Lung (tissue), 12 donors: ENCODE results near the gene INCA1. TPM values are rescaled to one million over a fixed set of nuclear protein-coding genes. Genes with fewer than 3 reads are reported as not detected.

Experiments used
- ATAC-seq: fragments of 200-7000 bp; cut with Tn5 transposase; one replicate; pipeline ENCODE4 v1.9.1; 2020; ENCODE audit warnings: moderate number of reproducible peaks; ENCODE audit not compliant: insufficient read depth, low FRiP score
- DNase-seq, 3 donors: peaks; one replicate each; pipeline ENCODE4 v3.0.0-alpha.2; 2013 to 2017
- H3K27ac ChIP-seq, 2 donors: one replicate each; pipeline ENCODE4 v1.5.1; 2013; ENCODE audit warnings: mild to moderate bottlenecking in 2 of 2, moderate library complexity in 2 of 2, control low read depth in 1 of 2, inconsistent platforms in 1 of 2, low read depth in 1 of 2, low read length in 1 of 2
- H3K27me3 ChIP-seq, 3 donors: one replicate each; pipeline ENCODE4 v1.5.1; 2013; ENCODE audit warnings: low read length in 2 of 3; ENCODE audit not compliant: control insufficient read depth in 3 of 3, insufficient read depth in 3 of 3
- H3K36me3 ChIP-seq, 4 donors: one replicate each; pipeline ENCODE4 v1.5.1; 2013; ENCODE audit warnings: low read length in 4 of 4, mild to moderate bottlenecking in 1 of 4, moderate library complexity in 1 of 4; ENCODE audit not compliant: control insufficient read depth in 4 of 4, insufficient read depth in 4 of 4
- H3K4me1 ChIP-seq, 5 donors: one replicate each; pipeline ENCODE4 v1.5.1; 2013; ENCODE audit warnings: low read length in 5 of 5, mild to moderate bottlenecking in 2 of 5, moderate library complexity in 1 of 5; ENCODE audit not compliant: control insufficient read depth in 5 of 5, insufficient read depth in 5 of 5
- H3K4me3 ChIP-seq: one replicate; pipeline ENCODE4 v1.5.1; 2013; ENCODE audit warnings: mild to moderate bottlenecking, control low read depth, moderate library complexity
- H3K9ac ChIP-seq, 2 donors: one replicate each; pipeline ENCODE4 v1.5.1; 2013; ENCODE audit warnings: low read length in 2 of 2, control low read depth in 1 of 2; ENCODE audit not compliant: insufficient read depth in 1 of 2
- H3K9me3 ChIP-seq, 4 donors: one replicate each; pipeline ENCODE4 v1.5.1; 2013; ENCODE audit warnings: low read length in 3 of 4, mild to moderate bottlenecking in 1 of 4, moderate library complexity in 1 of 4; ENCODE audit not compliant: control insufficient read depth in 4 of 4, insufficient read depth in 3 of 4
- CTCF ChIP-seq: IDR thresholded peaks from 2 replicates; pipeline ENCODE4 v1.5.1; 2012; ENCODE audit warnings: mild to moderate bottlenecking; ENCODE audit errors: control extremely low read depth, extremely low read depth
- WGBS, 2 donors: extraction: QIAGEN DNeasy Blood & Tissue Kit; methylation state at CpG; one replicate each; pipeline ENCODE4 v1.1.7; 2013; 5-methylcytosine and 5-hydroxymethylcytosine counted together
- polyA plus RNA-seq, 2 donors: library from polyadenylated mRNA; stranded (reverse); fragments of 200-250 nt; gene quantifications; one replicate each; pipeline ENCODE4 v1.2.1, GENCODE V29; 2013
- total RNA-seq, 2 donors: library from RNA; depleted of rRNA in 1 of 2; stranded (reverse); fragments of >200 nt in 1 of 2; gene quantifications; one replicate each; pipeline ENCODE4 v1.2.1, GENCODE V29; 2014 to 2021
- donor health status: control.
- donor health status: control.
- donor health status: Bipolar disorder and iron deficiency.
- donor health status: healthy.
- donor health status: DM: yes; HTN: yes; CAD: no.

Gene INCA1
- total and polyA plus RNA-seq, 4 donors = 0.89 to 3.4 (median 1.9) TPM

GRCh38 chr17:4973256-4974114, 23.8 kb downstream of the INCA1 start:
- no peaks in the 10 kb centered on the region for H3K9me3 ChIP-seq
- H3K4me3 ChIP-seq = no peak overlapping the region
- peak overlapping the region in 1 of 2 donors; percentile 69 for H3K27ac ChIP-seq
- peaks cover 1 to 13% (median 8%) of the 10 kb centered on the region in 5 donors for H3K4me1 ChIP-seq
- TF ChIP-seq CTCF = no peak
- 88 to 91% methylated on average over 10 of the region's 10 CpGs for WGBS, 2 donors
- peaks cover 13 to 60% (median 26%) of the 10 kb centered on the region in 4 donors for H3K36me3 ChIP-seq
- no peak for ATAC-seq
- no peak overlapping the region for H3K9ac ChIP-seq
- no peaks in the 10 kb centered on the region for H3K27me3 ChIP-seq
- DNase-seq = no peak

- Histone ChIP-seq H3K4me1 (peaks cover 4 to 18% (median 14%) of the 10 kb centered on the region in 5 donors), H3K4me3 (no peak overlapping the region), H3K9ac (no peak overlapping the region), H3K27me3 (no peaks in the 10 kb centered on the region), H3K9me3 (no peaks in the 10 kb centered on the region), H3K36me3 (peaks cover 12 to 53% (median 20%) of the 10 kb centered on the region in 4 donors), H3K27ac (no peak overlapping the region)
- WGBS, 2 donors = 86 to 91% methylated on average over 12 of the region's 12 CpGs
- DNase-seq (no peak), ATAC-seq (no peak)
- no peak for TF ChIP-seq CTCF
Measured at GRCh38 chr17:4972752-4973151, 24.6 kb downstream of the INCA1 start.

GRCh38 chr17:4972322-4972721, 25.0 kb downstream of the INCA1 start:
- H3K9me3 ChIP-seq = no peaks in the 10 kb centered on the region
- DNase-seq = no peak
- H3K9ac ChIP-seq = no peak overlapping the region
- H3K27me3 ChIP-seq = no peaks in the 10 kb centered on the region
- H3K36me3 ChIP-seq = peaks cover 8 to 48% (median 18%) of the 10 kb centered on the region in 4 donors
- H3K27ac ChIP-seq = no peak overlapping the region
- ATAC-seq = no peak
- 93 to 94% methylated on average over 9 to 12 of the region's 12 CpGs for WGBS, 2 donors
- no peak for TF ChIP-seq CTCF
- peaks cover 4 to 18% (median 14%) of the 10 kb centered on the region in 5 donors for H3K4me1 ChIP-seq
- no peak overlapping the region for H3K4me3 ChIP-seq
